ENCODE data around the gene ZFAND3.

Gene ZFAND3

GRCh38 chr6:38134704-38135088 is 315.2 kb downstream of the ZFAND3 start:
- DNase-seq (ENCODE audit: low read depth): no peak

- DNase-seq (ENCODE audit: low read depth): no peak
These were observed 317.0 kb downstream of the ZFAND3 start for GRCh38 chr6:38136547-38136946.

- DNase-seq (ENCODE audit: low read depth): no peak
These were observed 318.2 kb downstream of the ZFAND3 start for GRCh38 chr6:38137608-38138265.

- DNase-seq (ENCODE audit: low read depth): no peak
These were observed 318.8 kb downstream of the ZFAND3 start for GRCh38 chr6:38138374-38138773.

GRCh38 chr6:38141085-38141484 is 321.6 kb downstream of the ZFAND3 start:
- no peak for DNase-seq (ENCODE audit: low read depth)

- no peak for DNase-seq (ENCODE audit: low read depth)
These were observed 322.2 kb downstream of the ZFAND3 start for GRCh38 chr6:38141716-38142115.

GRCh38 chr6:38142178-38142902 is 322.8 kb downstream of the ZFAND3 start:
- DNase-seq (ENCODE audit: low read depth): no peak

GRCh38 chr6:38143191-38144150 is 323.9 kb downstream of the ZFAND3 start:
- DNase-seq (ENCODE audit: low read depth): no peak

- DNase-seq (ENCODE audit: low read depth): no peak
These were observed 324.9 kb downstream of the ZFAND3 start for GRCh38 chr6:38144365-38144945.

- DNase-seq (ENCODE audit: low read depth): no peak
These were observed 326.6 kb downstream of the ZFAND3 start for GRCh38 chr6:38146021-38146733.

GRCh38 chr6:38146734-38147027 is 327.2 kb downstream of the ZFAND3 start:
- DNase-seq (ENCODE audit: low read depth): no peak

- no peak for DNase-seq (ENCODE audit: low read depth)
These were observed 329.1 kb downstream of the ZFAND3 start for GRCh38 chr6:38148606-38149005.

GRCh38 chr6:38149531-38149930 is 330.0 kb downstream of the ZFAND3 start:
- no peak for DNase-seq (ENCODE audit: low read depth)

GRCh38 chr6:38150021-38150420 is 330.5 kb downstream of the ZFAND3 start:
- DNase-seq (ENCODE audit: low read depth): no peak

- DNase-seq (ENCODE audit: low read depth): no peak
These were observed 331.3 kb downstream of the ZFAND3 start for GRCh38 chr6:38150681-38151296.

GRCh38 chr6:38151580-38152500 is 332.3 kb downstream of the ZFAND3 start:
- no peak for DNase-seq (ENCODE audit: low read depth)

GRCh38 chr6:38152620-38153019 is 333.1 kb downstream of the ZFAND3 start:
- no peak for DNase-seq (ENCODE audit: low read depth)

GRCh38 chr6:38153076-38153797 is 333.7 kb downstream of the ZFAND3 start:
- DNase-seq (ENCODE audit: low read depth): no peak

- no peak for DNase-seq (ENCODE audit: low read depth)
These were observed 334.3 kb downstream of the ZFAND3 start for GRCh38 chr6:38153798-38154345.
